AG04450 (cell line): ENCODE measurements around the gene NUP107. TPM values are rescaled to one million over a fixed set of nuclear protein-coding genes. Genes with fewer than 3 reads are reported as not detected.

Source experiments
- CTCF ChIA-PET: fragments of 300-600, 350-600 bp; formaldehyde crosslinking; extraction: SDS; loops from one replicate; lab custom pipeline; 2022; ENCODE audit warnings: antibody characterized with exemption, inconsistent platforms; lab: Charles Lee
- POLR2A ChIA-PET: fragments of 350-600 bp; formaldehyde crosslinking; extraction: SDS; loops from one replicate; lab custom pipeline; 2021; ENCODE audit warnings: antibody characterized with exemption, inconsistent platforms; lab: Yijun Ruan, JAX
- DNase-seq: peaks from one replicate; pipeline ENCODE4 v3.0.0-alpha.2; 2011; ENCODE audit warnings: low read depth, low spot score
- H3K27ac ChIP-seq: one replicate; pipeline ENCODE4 v1.5.1; 2012; ENCODE audit warnings: low read depth, low read length, control low read depth
- H3K27me3 ChIP-seq: one replicate; pipeline ENCODE4 v1.6.0; 2012; ENCODE audit warnings: low read length; ENCODE audit not compliant: control insufficient read depth, insufficient read depth
- H3K4me3 ChIP-seq: 2 replicates; pipeline ENCODE4 v1.5.1; 2011; ENCODE audit warnings: mild to moderate bottlenecking, low read depth, low read length, control low read depth
- H3K9me3 ChIP-seq: 2 replicates; pipeline ENCODE4 v1.5.1; 2012; ENCODE audit warnings: low read length; ENCODE audit not compliant: control insufficient read depth, insufficient read depth
- CTCF ChIP-seq: IDR thresholded peaks from 2 replicates; pipeline ENCODE4 v1.5.1; 2011; ENCODE audit warnings: low read depth, low read length, control low read depth, inconsistent platforms
- polyA plus RNA-seq: library from polyadenylated mRNA; depleted of rRNA; stranded (reverse); fragments of >200 nt; gene quantifications from 2 replicates; pipeline ENCODE4 v1.2.3, GENCODE V29; 2011

Gene NUP107
- polyA plus RNA-seq, 1 experiment = 46.7 TPM

- DNase-seq = no peak
- H3K9me3 ChIP-seq = no peaks in the 10 kb centered on the region
- no peak for TF ChIP-seq CTCF
- no peaks in the 10 kb centered on the region for H3K27me3 ChIP-seq
- H3K27ac ChIP-seq = no peak overlapping the region
- POLR2A ChIA-PET = no interaction called here
- CTCF ChIA-PET = interaction anchor here (0.9 to 1.0 kb wide), 2 partner anchors 8 to 19 kb away, joined by 3 read pairs; partner anchors contain the start of gene MDM2
- no peak overlapping the region for H3K4me3 ChIP-seq
These were observed 102.5 kb downstream of the NUP107 start for GRCh38 chr12:68789144-68789878.

- H3K9me3 ChIP-seq = no peaks in the 10 kb centered on the region
- CTCF ChIA-PET = interaction anchor here (1.0 kb wide), 1 partner anchor 9 kb away, joined by 3 read pairs; no protein-coding TSS in a partner anchor
- H3K4me3 ChIP-seq = no peak overlapping the region
- no peak for DNase-seq
- no peak for TF ChIP-seq CTCF
- POLR2A ChIA-PET = no interaction called here
- H3K27ac ChIP-seq = no peak overlapping the region
- H3K27me3 ChIP-seq = no peaks in the 10 kb centered on the region
These were observed 103.5 kb downstream of the NUP107 start for GRCh38 chr12:68790081-68790951.

DNA sequence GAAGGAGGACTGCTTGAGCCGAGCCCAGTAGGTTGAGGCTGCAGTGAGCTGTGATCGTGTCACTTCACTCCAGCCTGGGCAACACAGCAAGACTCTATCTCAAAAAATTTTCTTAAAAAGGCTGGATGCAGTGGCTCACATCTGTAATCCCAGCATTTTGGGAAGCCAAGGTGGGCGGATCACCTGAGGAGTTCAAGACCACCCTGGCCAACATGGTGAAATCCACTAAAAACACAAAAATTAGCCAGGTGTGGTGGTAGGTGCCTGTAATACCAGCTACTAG lies 104.1 kb downstream of the NUP107 start:
- CTCF ChIA-PET = no interaction called here

GRCh38 chr12:68791897-68792481 lies 105.2 kb downstream of the NUP107 start:
- CTCF ChIA-PET = interaction anchor here (0.7 kb wide), 1 partner anchor 363 kb away, joined by 4 read pairs; no protein-coding TSS in a partner anchor
- POLR2A ChIA-PET = no interaction called here

More for the DNA sequence above, 104.1 kb downstream of the NUP107 start:
- no peak for DNase-seq
- no peaks in the 10 kb centered on the region for H3K27me3 ChIP-seq
- H3K27ac ChIP-seq = no peak overlapping the region
- no peak for TF ChIP-seq CTCF
- H3K9me3 ChIP-seq = no peaks in the 10 kb centered on the region
- H3K4me3 ChIP-seq = no peak overlapping the region
- POLR2A ChIA-PET = no interaction called here

More at GRCh38 chr12:68791897-68792481, 105.2 kb downstream of the NUP107 start:
- TF ChIP-seq CTCF = no peak
- H3K27me3 ChIP-seq = no peaks in the 10 kb centered on the region
- H3K4me3 ChIP-seq = no peak overlapping the region
- no peak for DNase-seq
- H3K27ac ChIP-seq = no peak overlapping the region
- H3K9me3 ChIP-seq = no peaks in the 10 kb centered on the region
